ENCODE measurements around the gene PRR14.
"Not testable (repeated sequence)": the region's sequence is repeated elsewhere in the genome, so short reads cannot be mapped to it uniquely, and the experiment has no call there.

The PRR14 gene

GRCh38 chr16:30688701-30689100 is 37.9 kb downstream of the PRR14 start:
- Mint-ChIP-seq H3K9me3 (no peaks in the 10 kb centered on the region), H3K36me3 (no peaks in the 10 kb centered on the region), H3K4me3 (no peak overlapping the region), H3K27ac (no peak overlapping the region), H3K27me3 (no peaks in the 10 kb centered on the region), H3K4me1 (peaks cover 3% of the 10 kb centered on the region)
- ATAC-seq: no peak

GRCh38 chr16:30691907-30692306 is 41.1 kb downstream of the PRR14 start:
- Mint-ChIP-seq H3K4me1 (peaks cover 7% of the 10 kb centered on the region), H3K27ac (no peak overlapping the region), H3K4me3 (no peak overlapping the region), H3K27me3 (no peaks in the 10 kb centered on the region), H3K9me3 (no peaks in the 10 kb centered on the region), H3K36me3 (no peaks in the 10 kb centered on the region)
- ATAC-seq: no peak

GRCh38 chr16:30692396-30693064 is 41.8 kb downstream of the PRR14 start:
- Mint-ChIP-seq H3K27ac (no peak overlapping the region), H3K4me3 (no peak overlapping the region), H3K36me3 (no peaks in the 10 kb centered on the region), H3K9me3 (no peaks in the 10 kb centered on the region), H3K4me1 (peaks cover 12% of the 10 kb centered on the region), H3K27me3 (no peaks in the 10 kb centered on the region)
- no peak for ATAC-seq

DNA sequence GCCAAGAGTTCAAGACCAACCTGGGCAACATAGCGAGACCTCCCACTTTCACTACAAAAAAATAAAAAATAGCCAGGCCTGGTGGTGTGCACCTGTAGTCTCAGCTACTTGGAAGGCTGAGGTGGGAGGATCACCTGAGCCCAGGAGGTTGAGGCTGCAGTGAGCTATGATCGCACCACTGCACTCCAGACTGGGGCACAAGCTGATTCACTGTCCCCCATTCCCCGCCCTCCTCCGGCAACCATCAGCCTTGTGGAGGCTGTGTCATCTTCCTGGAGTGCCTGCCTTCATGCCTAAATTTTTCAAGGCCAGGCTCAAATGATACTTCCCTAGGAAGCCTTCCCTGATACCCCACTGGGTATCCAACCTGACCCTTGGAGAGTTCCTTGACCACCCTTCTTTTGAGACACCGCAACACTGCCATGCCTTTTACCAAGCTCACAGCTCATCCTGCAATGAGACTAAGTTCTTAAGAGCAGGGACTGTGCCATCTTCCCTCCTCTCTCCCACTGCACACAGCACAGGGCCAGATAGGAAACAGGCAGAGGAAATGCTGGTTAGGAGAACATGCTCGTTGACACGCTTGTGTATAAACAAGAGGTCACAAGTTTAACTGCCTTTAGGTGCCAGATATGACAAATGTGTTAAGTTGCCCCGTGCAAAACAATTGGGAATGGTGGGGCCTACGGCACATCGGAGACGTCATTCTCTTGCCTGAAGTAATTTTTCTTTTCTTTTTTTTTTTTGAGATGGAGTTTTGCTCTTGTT is 44.4 kb downstream of the PRR14 start:
- Mint-ChIP-seq H3K27ac (no peak overlapping the region), H3K4me3 (no peak overlapping the region), H3K9me3 (no peaks in the 10 kb centered on the region), H3K27me3 (no peaks in the 10 kb centered on the region), H3K4me1 (peaks cover 29% of the 10 kb centered on the region), H3K36me3 (peaks cover 9% of the 10 kb centered on the region)
- ATAC-seq: no peak

GRCh38 chr16:30696646-30697045 is 45.9 kb downstream of the PRR14 start:
- not testable (repeated sequence) for H3K27ac Mint-ChIP-seq, H3K4me3 Mint-ChIP-seq, H3K27me3 Mint-ChIP-seq, ATAC-seq, H3K9me3 Mint-ChIP-seq
- Mint-ChIP-seq H3K36me3 (peaks cover 22% of the 10 kb centered on the region), H3K4me1 (peaks cover 37% of the 10 kb centered on the region)

GRCh38 chr16:30697264-30698138 is 46.7 kb downstream of the PRR14 start:
- peak; percentile 96 for ATAC-seq
- H3K27me3 Mint-ChIP-seq: no peaks in the 10 kb centered on the region

DNA sequence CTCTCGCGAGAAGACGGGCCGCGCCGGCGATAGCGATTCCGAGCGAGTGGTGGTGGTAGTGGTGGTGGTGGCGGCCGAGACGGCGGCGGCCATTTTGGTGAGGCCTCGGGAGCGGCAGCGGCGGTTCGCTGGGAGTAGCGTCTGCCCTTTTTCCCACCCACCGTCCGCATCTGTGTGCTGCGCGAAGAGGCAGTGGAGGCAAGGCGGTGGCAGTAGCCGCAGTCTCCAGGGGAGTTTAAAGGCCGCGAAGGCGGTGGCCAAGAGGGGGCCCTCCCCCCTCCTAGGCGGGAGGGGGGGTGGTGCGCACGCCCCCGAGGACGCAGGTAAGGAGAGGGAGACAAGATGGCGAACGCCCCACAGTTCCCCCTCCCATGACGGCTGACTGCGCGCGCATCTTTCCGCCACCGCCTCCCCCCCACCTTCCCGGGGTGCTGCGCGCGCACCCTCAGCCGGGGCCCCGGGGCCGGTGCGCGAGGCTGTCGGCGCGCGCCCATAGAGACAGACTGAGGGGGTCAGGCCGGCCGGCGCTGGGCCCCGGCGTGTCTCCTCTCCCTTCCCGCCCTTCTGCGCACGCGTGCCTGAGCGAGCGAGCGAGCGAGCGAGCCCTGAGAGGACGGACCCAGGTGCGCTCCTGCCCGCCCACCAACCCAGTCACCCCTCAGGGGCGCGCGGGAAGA is 47.5 kb downstream of the PRR14 start:
- Mint-ChIP-seq H3K9me3 (no peaks in the 10 kb centered on the region), H3K4me3 (peak overlapping the region; percentile 93), H3K27ac (peak overlapping the region; percentile 99), H3K4me1 (peaks cover 42% of the 10 kb centered on the region), H3K27me3 (no peaks in the 10 kb centered on the region), H3K36me3 (peaks cover 31% of the 10 kb centered on the region)
- ATAC-seq: peak; percentile 88

More at GRCh38 chr16:30697264-30698138, 46.7 kb downstream of the PRR14 start:
- H3K4me1 Mint-ChIP-seq: peaks cover 38% of the 10 kb centered on the region
- peak overlapping the region; percentile 93 for H3K4me3 Mint-ChIP-seq
- H3K36me3 Mint-ChIP-seq: peaks cover 23% of the 10 kb centered on the region
- no peaks in the 10 kb centered on the region for H3K9me3 Mint-ChIP-seq
- H3K27ac Mint-ChIP-seq: peak overlapping the region; percentile 99

- peaks cover 35% of the 10 kb centered on the region for H3K4me1 Mint-ChIP-seq
- peak; percentile 74 for ATAC-seq
- H3K27me3 Mint-ChIP-seq: no peaks in the 10 kb centered on the region
- peaks cover 34% of the 10 kb centered on the region for H3K36me3 Mint-ChIP-seq
- peak within 1 kb of the TSS; percentile 99 for H3K27ac Mint-ChIP-seq
- no peaks in the 10 kb centered on the region for H3K9me3 Mint-ChIP-seq
- H3K4me3 Mint-ChIP-seq: peak within 1 kb of the TSS; percentile 93
Measured at GRCh38 chr16:30698816-30699614, 48.3 kb downstream of the PRR14 start, which contains the start of gene SRCAP. TSS of gene SRCAP (plus strand) at chr16:30699171. CDS start at chr16:30700825, 1,654 bp downstream.

DNA sequence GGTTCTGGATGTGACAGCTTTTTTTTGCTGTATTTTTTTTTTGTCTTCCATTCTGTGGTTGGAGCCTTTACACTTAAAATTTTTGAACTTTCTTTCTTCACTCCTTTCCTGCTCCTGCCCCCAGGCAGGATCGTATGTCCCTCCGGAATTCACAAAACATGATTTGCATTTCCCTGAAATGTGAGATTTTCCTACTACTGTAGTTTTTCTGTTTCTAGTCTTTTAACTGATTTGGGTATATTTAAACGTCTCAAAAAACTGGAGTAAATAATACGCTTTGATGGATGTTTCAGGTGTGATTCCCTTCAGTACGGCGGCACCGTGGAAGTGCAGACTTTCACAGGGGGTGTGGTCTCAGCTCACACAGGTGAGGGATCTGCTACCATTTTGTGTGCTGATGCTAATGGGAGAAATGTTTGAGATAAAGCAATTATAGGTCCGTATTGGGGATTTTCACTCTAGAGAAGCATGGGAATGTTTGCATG is 48.9 kb downstream of the PRR14 start:
- H3K36me3 Mint-ChIP-seq: peaks cover 41% of the 10 kb centered on the region
- H3K4me1 Mint-ChIP-seq: peaks cover 35% of the 10 kb centered on the region
- peak overlapping the region; percentile 99 for H3K27ac Mint-ChIP-seq
- H3K27me3 Mint-ChIP-seq: no peaks in the 10 kb centered on the region
- H3K9me3 Mint-ChIP-seq: no peaks in the 10 kb centered on the region
- no peak for ATAC-seq
- H3K4me3 Mint-ChIP-seq: peak overlapping the region; percentile 93

DNA sequence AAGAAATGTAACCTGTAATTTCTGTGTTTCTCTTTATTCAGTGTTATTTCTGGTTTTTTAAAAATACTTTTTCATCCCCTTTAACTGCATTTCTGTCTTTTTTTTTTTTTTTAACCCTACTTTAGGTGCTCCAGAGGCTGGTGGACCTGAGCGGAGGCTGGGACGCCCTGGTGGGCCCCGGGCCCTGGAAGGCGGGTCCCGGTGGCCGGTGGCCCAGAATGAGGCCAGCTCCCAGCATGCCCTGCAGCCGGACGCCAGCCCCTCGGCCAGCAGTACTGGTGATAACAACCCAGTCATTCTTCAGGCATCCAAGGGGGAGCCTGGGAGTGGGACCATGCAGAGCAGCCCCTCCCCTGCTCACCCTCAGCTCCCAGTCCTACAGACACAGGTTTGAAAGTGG is 49.7 kb downstream of the PRR14 start:
- no peak overlapping the region for H3K27ac Mint-ChIP-seq
- H3K4me3 Mint-ChIP-seq: no peak overlapping the region
- no peaks in the 10 kb centered on the region for H3K9me3 Mint-ChIP-seq
- H3K36me3 Mint-ChIP-seq: peaks cover 41% of the 10 kb centered on the region
- H3K27me3 Mint-ChIP-seq: no peaks in the 10 kb centered on the region
- H3K4me1 Mint-ChIP-seq: peaks cover 35% of the 10 kb centered on the region
- no peak for ATAC-seq

DNA sequence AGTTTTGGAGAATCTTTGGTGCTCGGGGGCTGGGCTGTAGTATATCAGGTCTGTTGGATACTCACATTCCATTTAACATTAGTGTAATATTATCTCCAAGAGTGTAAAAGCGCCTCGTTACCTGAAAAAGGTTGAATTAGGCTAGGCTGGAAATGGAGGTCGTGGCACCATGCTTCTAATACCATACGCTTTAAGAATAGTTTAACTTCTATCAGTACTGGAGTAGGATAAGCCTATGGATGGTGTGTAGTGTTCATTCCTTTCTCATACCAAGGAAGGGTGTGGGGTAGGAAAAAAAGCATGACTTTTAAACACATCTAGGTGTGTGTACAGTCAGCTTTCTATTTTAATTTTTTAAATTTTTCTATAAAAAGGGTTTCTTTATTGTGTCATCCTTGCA is 50.2 kb downstream of the PRR14 start:
- Mint-ChIP-seq H3K36me3 (peaks cover 41% of the 10 kb centered on the region), H3K4me3 (no peak overlapping the region), H3K4me1 (peaks cover 35% of the 10 kb centered on the region), H3K27ac (no peak overlapping the region), H3K27me3 (no peaks in the 10 kb centered on the region), H3K9me3 (no peaks in the 10 kb centered on the region)
- no peak for ATAC-seq

- H3K27me3 Mint-ChIP-seq, H3K4me3 Mint-ChIP-seq, H3K9me3 Mint-ChIP-seq, ATAC-seq: not testable (repeated sequence)
- Mint-ChIP-seq H3K27ac (peak overlapping the region; percentile 61), H3K4me1 (peaks cover 27% of the 10 kb centered on the region), H3K36me3 (peaks cover 53% of the 10 kb centered on the region)
Measured at GRCh38 chr16:30703071-30703470, 52.3 kb downstream of the PRR14 start.

DNA sequence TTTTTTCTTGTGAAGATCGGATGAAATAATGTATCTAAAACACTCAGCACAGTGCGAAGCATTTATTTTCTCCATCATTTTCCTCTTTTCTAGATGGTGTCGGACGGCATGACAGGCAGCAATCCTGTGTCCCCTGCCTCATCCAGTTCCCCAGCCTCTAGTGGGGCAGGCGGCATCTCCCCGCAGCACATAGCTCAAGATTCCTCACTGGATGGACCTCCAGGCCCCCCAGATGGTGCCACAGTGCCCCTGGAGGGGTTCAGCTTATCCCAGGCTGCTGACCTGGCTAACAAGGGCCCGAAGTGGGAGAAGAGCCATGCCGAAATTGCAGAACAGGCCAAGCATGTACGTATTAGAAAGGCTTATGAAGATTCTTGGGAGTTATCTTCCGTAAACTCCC is 53.2 kb downstream of the PRR14 start:
- no peak overlapping the region for H3K4me3 Mint-ChIP-seq
- no peaks in the 10 kb centered on the region for H3K9me3 Mint-ChIP-seq
- H3K27me3 Mint-ChIP-seq: no peaks in the 10 kb centered on the region
- peaks cover 53% of the 10 kb centered on the region for H3K36me3 Mint-ChIP-seq
- peaks cover 24% of the 10 kb centered on the region for H3K4me1 Mint-ChIP-seq
- ATAC-seq: no peak
- H3K27ac Mint-ChIP-seq: no peak overlapping the region

All from stimulated activated memory B cell treated with anti-CD40 and anti-IgM and Interleukin-4, amounts not matched to agents 10 μg/mL and 1 μg/mL and 100 μg/mL, for 72 hours (primary cell).